Sigmoid colon (tissue), 3 donors: ENCODE results near the gene TREML4.

ENCODE experiments used
- POLR2A ChIP-seq, 2 donors: fragments of 450-650 bp; IDR thresholded peaks; one replicate each; pipeline ENCODE4 v1.6.1; 2016; ENCODE audit warnings: antibody characterized with exemption in 2 of 2, mild to moderate bottlenecking in 2 of 2, moderate library complexity in 2 of 2
- TF ChIP-seq, protein P1 (sequence below), 4 experiments: fragments of 450-650 bp in 3 of 4; fragments of 200-600 bp in 1 of 4; IDR thresholded peaks; one replicate each; pipeline ENCODE4 v1.5.1; 2016 to 2019; ENCODE audit warnings: antibody characterized with exemption in 4 of 4, mild to moderate bottlenecking in 3 of 4, moderate library complexity in 2 of 4

DNA sequence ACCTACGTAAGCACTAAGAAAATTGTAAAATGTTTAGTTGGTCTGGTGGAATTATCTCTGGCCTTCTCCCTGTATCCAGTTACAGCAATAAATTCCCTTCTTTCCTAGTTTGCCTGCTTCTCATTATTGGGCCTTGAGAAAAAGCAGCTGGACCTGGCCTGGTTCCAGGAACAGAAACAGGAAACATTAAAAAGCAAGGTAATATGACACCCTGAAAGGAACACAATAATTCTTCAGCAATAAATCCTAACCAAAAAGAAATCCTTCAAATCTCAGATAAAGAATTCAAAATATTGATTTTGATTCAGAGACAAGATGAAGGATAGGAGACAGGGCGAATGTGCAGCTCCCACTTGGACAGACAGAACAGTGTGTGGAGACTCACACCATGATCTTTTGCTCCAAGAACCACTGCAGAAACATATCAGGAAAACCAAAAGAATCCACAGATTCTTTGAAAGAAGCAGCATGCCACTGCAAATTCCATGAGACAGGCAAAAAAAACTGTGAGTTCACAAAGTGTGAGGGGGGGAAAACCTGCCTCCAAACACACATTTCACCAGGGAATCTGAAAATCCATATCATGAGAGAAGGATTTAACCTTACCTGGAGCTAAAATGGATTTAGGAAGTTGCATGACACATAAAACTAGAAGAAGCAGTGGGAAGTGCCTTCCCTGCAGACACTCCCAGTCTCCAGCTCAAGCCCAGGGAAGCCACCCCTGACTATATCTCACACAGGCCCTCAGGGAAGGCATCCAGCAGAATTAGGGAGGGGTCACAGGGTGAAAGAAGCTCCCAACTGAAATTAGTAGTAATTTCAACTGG, 29.4 kb downstream of the TREML4 start:
- no peak for TF ChIP-seq POLR2A (IDR thresholded peaks at IDR 0.05)
- TF ChIP-seq, protein P1, sequence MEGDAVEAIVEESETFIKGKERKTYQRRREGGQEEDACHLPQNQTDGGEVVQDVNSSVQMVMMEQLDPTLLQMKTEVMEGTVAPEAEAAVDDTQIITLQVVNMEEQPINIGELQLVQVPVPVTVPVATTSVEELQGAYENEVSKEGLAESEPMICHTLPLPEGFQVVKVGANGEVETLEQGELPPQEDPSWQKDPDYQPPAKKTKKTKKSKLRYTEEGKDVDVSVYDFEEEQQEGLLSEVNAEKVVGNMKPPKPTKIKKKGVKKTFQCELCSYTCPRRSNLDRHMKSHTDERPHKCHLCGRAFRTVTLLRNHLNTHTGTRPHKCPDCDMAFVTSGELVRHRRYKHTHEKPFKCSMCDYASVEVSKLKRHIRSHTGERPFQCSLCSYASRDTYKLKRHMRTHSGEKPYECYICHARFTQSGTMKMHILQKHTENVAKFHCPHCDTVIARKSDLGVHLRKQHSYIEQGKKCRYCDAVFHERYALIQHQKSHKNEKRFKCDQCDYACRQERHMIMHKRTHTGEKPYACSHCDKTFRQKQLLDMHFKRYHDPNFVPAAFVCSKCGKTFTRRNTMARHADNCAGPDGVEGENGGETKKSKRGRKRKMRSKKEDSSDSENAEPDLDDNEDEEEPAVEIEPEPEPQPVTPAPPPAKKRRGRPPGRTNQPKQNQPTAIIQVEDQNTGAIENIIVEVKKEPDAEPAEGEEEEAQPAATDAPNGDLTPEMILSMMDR (IDR thresholded peaks at IDR 0.05): no peak
